ENCODE data around the gene ROBO1. TPM values are rescaled to one million over a fixed set of nuclear protein-coding genes. Genes with fewer than 3 reads are reported as not detected.
A peak's percentile ranks its signal among the peaks of the same experiment; 100 is the strongest.

ROBO1 gene
- total and polyA plus RNA-seq, 2 of the 13 experiments (the other 11 are each of a cell fraction or from before 2014, with no cell fraction given), result 52.2 to 71.0 TPM

DNA sequence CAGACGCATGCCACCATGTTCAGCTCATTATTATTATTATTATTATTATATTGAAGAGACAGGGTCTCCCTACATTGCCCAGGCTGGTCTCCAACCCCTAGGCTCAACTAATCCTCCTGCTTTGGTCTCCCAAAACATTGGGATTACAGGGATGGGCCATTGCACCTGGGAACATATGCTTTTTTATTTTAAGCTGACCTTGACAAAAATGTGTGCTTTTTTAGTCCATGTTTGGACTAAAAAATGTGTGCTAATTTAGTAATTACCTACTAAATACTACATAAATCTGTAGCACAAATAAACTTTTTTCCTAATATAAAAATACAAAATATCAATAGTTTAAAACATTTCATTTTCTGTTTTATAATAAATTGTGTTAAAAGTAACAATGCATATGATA lies 693.2 kb downstream of the ROBO1 start (continued):
- TF ChIP-seq, protein P1, sequence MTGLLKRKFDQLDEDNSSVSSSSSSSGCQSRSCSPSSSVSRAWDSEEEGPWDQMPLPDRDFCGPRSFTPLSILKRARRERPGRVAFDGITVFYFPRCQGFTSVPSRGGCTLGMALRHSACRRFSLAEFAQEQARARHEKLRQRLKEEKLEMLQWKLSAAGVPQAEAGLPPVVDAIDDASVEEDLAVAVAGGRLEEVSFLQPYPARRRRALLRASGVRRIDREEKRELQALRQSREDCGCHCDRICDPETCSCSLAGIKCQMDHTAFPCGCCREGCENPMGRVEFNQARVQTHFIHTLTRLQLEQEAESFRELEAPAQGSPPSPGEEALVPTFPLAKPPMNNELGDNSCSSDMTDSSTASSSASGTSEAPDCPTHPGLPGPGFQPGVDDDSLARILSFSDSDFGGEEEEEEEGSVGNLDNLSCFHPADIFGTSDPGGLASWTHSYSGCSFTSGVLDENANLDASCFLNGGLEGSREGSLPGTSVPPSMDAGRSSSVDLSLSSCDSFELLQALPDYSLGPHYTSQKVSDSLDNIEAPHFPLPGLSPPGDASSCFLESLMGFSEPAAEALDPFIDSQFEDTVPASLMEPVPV (CRISPR knock-in tag; IDR thresholded peaks at IDR 0.05), result no peak
- TF ChIP-seq TBL1XR1 (IDR thresholded peaks at IDR 0.05; ENCODE audit: borderline replicate concordance, low read length, partially characterized antibody) (no peak), MAFK (conservative IDR thresholded peaks at IDR 0.05 in 1 of 2, IDR thresholded peaks at IDR 0.05 in 1 of 2; ENCODE audit: low read length in 2 of 2) (peak; percentile 57 to 66), ZNF547 (CRISPR knock-in tag; IDR thresholded peaks at IDR 0.05) (no peak)
- TF ChIP-seq, protein P2, sequence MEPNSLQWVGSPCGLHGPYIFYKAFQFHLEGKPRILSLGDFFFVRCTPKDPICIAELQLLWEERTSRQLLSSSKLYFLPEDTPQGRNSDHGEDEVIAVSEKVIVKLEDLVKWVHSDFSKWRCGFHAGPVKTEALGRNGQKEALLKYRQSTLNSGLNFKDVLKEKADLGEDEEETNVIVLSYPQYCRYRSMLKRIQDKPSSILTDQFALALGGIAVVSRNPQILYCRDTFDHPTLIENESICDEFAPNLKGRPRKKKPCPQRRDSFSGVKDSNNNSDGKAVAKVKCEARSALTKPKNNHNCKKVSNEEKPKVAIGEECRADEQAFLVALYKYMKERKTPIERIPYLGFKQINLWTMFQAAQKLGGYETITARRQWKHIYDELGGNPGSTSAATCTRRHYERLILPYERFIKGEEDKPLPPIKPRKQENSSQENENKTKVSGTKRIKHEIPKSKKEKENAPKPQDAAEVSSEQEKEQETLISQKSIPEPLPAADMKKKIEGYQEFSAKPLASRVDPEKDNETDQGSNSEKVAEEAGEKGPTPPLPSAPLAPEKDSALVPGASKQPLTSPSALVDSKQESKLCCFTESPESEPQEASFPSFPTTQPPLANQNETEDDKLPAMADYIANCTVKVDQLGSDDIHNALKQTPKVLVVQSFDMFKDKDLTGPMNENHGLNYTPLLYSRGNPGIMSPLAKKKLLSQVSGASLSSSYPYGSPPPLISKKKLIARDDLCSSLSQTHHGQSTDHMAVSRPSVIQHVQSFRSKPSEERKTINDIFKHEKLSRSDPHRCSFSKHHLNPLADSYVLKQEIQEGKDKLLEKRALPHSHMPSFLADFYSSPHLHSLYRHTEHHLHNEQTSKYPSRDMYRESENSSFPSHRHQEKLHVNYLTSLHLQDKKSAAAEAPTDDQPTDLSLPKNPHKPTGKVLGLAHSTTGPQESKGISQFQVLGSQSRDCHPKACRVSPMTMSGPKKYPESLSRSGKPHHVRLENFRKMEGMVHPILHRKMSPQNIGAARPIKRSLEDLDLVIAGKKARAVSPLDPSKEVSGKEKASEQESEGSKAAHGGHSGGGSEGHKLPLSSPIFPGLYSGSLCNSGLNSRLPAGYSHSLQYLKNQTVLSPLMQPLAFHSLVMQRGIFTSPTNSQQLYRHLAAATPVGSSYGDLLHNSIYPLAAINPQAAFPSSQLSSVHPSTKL (CRISPR knock-in tag; IDR thresholded peaks at IDR 0.05), result no peak
- TF ChIP-seq, protein P3, sequence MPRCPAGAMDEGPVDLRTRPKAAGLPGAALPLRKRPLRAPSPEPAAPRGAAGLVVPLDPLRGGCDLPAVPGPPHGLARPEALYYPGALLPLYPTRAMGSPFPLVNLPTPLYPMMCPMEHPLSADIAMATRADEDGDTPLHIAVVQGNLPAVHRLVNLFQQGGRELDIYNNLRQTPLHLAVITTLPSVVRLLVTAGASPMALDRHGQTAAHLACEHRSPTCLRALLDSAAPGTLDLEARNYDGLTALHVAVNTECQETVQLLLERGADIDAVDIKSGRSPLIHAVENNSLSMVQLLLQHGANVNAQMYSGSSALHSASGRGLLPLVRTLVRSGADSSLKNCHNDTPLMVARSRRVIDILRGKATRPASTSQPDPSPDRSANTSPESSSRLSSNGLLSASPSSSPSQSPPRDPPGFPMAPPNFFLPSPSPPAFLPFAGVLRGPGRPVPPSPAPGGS (CRISPR knock-in tag; IDR thresholded peaks at IDR 0.05), result no peak
